Esophagus muscularis mucosa (tissue), 4 donors: ENCODE measurements around the gene MEG3. TPM values are rescaled to one million over a fixed set of nuclear protein-coding genes. Genes with fewer than 3 reads are reported as not detected.

Experiments
- DNase-seq: peaks from one replicate; pipeline ENCODE4 v3.0.0-alpha.2; 2017; ENCODE audit errors: extremely low spot score
- H3K27ac ChIP-seq, 4 donors: fragments of 200-600 bp; sonication (generic); replicated peaks in 1 of 4; 1 replicate in 3 of 4; 2 replicates in 1 of 4; pipeline ENCODE4 v1.5.1; 2016 to 2019; ENCODE audit warnings: mild to moderate bottlenecking in 1 of 4
- H3K27me3 ChIP-seq, 4 donors: fragments of 200-600 bp; sonication (generic); one replicate each; pipeline versions ENCODE4 v1.5.1 to v1.6.0; 2016 to 2019
- H3K36me3 ChIP-seq, 4 donors: fragments of 200-600 bp; sonication (generic); one replicate each; pipeline ENCODE4 v1.5.1; 2016 to 2019
- H3K4me1 ChIP-seq, 4 donors: fragments of 200-600 bp; sonication (generic); one replicate each; pipeline ENCODE4 v1.5.1; 2016 to 2019
- H3K4me3 ChIP-seq, 4 donors: fragments of 200-600 bp; sonication (generic); 1 replicate in 2 of 4; 2 replicates in 2 of 4; pipeline ENCODE4 v1.5.1; 2016 to 2019; ENCODE audit warnings: mild to moderate bottlenecking in 4 of 4, moderate library complexity in 1 of 4
- H3K9me3 ChIP-seq, 4 donors: fragments of 200-600 bp; sonication (generic); 1 replicate in 3 of 4; 2 replicates in 1 of 4; pipeline ENCODE4 v1.5.1; 2016 to 2019
- CTCF ChIP-seq, 3 experiments: fragments of 200-600 bp in 2 of 3; fragments of 450-650 bp in 1 of 3; sonication (generic) in 2 of 3; IDR thresholded peaks; one replicate each; pipeline ENCODE4 v1.5.1; 2017 to 2019; ENCODE audit warnings: antibody characterized with exemption in 3 of 3, mild to moderate bottlenecking in 2 of 3, moderate library complexity in 1 of 3
- EP300 ChIP-seq: sonication (generic); formaldehyde crosslinking; IDR thresholded peaks from one replicate; pipeline ENCODE4 v1.6.1; 2017; ENCODE audit warnings: antibody characterized with exemption
- POLR2A ChIP-seq: fragments of 450-650 bp; IDR thresholded peaks from one replicate; pipeline ENCODE4 v1.6.1; 2017; ENCODE audit warnings: antibody characterized with exemption, moderate library complexity, mild to moderate bottlenecking, low read depth
- POLR2AphosphoS5 ChIP-seq, 2 donors: sonication (generic); formaldehyde crosslinking; IDR thresholded peaks; one replicate each; pipeline ENCODE4 v1.6.1; 2017; ENCODE audit warnings: antibody characterized with exemption in 2 of 2
- WGBS: methylation state at CpG from one replicate; pipeline ENCODE4 v1.1.5; 2018; 5-methylcytosine and 5-hydroxymethylcytosine counted together
- intact Hi-C: fragments of 100-400 bp; cut with DNase I; formaldehyde crosslinking; loops from one replicate; pipeline ENCODE4 v1.15.1; 2023
- total RNA-seq, 4 donors: library from RNA; depleted of rRNA; stranded (reverse); fragments of >200 nt; gene quantifications; one replicate each; pipeline versions ENCODE4 v1.1.0 to v1.2.1, GENCODE V29; 2016

MEG3 gene
- total RNA-seq, 4 donors from 2014 or later, result 9.4 to 53.2 (median 22.1) TPM

GRCh38 chr14:100861937-100862247 is 36.0 kb downstream of the MEG3 start:
- Histone ChIP-seq H3K27me3 (peaks cover 0 to 29% (median 0%) of the 10 kb centered on the region in 4 donors), H3K4me3 (no peak overlapping the region), H3K36me3 (no peaks in the 10 kb centered on the region), H3K27ac (no peak overlapping the region), H3K4me1 (no peaks in the 10 kb centered on the region), H3K9me3 (no peaks in the 10 kb centered on the region)
- intact Hi-C loops, result no loop called here
- WGBS, result 94% methylated on average over 2 of the region's 2 CpGs
- TF ChIP-seq POLR2A, result no peak
- TF ChIP-seq CTCF (IDR thresholded peaks at IDR 0.05), result no peak
- TF ChIP-seq EP300, result no peak
- no peak for TF ChIP-seq POLR2AphosphoS5 (IDR thresholded peaks at IDR 0.05)
- no peak for DNase-seq

GRCh38 chr14:100862277-100862676 is 36.4 kb downstream of the MEG3 start:
- Histone ChIP-seq H3K27ac (no peak overlapping the region), H3K4me1 (no peaks in the 10 kb centered on the region), H3K4me3 (no peak overlapping the region), H3K9me3 (no peaks in the 10 kb centered on the region), H3K27me3 (peaks cover 0 to 33% (median 0%) of the 10 kb centered on the region in 4 donors), H3K36me3 (no peaks in the 10 kb centered on the region)
- DNase-seq, result no peak
- no peak for TF ChIP-seq POLR2A
- no peak for TF ChIP-seq POLR2AphosphoS5 (IDR thresholded peaks at IDR 0.05)
- TF ChIP-seq EP300, result no peak
- TF ChIP-seq CTCF (IDR thresholded peaks at IDR 0.05), result no peak
- WGBS, result 84% methylated on average over 3 of the region's 3 CpGs
- intact Hi-C loops, result no loop called here

GRCh38 chr14:100862793-100863192 is 36.9 kb downstream of the MEG3 start:
- intact Hi-C loops, result no loop called here
- WGBS, result 94% methylated on average over 2 of the region's 2 CpGs
- Histone ChIP-seq H3K27me3 (peaks cover 0 to 34% (median 0%) of the 10 kb centered on the region in 4 donors), H3K9me3 (no peaks in the 10 kb centered on the region), H3K27ac (no peak overlapping the region), H3K4me3 (no peak overlapping the region), H3K36me3 (no peaks in the 10 kb centered on the region), H3K4me1 (no peaks in the 10 kb centered on the region)
- no peak for DNase-seq
- no peak for TF ChIP-seq POLR2A
- TF ChIP-seq CTCF (IDR thresholded peaks at IDR 0.05), result no peak
- TF ChIP-seq EP300, result no peak
- no peak for TF ChIP-seq POLR2AphosphoS5 (IDR thresholded peaks at IDR 0.05)

- intact Hi-C loops, result no loop called here
- TF ChIP-seq POLR2AphosphoS5 (IDR thresholded peaks at IDR 0.05) (no peak), EP300 (no peak), POLR2A (no peak), CTCF (IDR thresholded peaks at IDR 0.05) (no peak)
- no peak overlapping the region for H3K27ac ChIP-seq
- 93% methylated on average over 10 of the region's 10 CpGs for WGBS
- H3K4me1 ChIP-seq, result no peaks in the 10 kb centered on the region
- no peak overlapping the region for H3K4me3 ChIP-seq
- no peak for DNase-seq
- H3K27me3 ChIP-seq, result peaks cover 0 to 29% (median 0%) of the 10 kb centered on the region in 4 donors
- H3K36me3 ChIP-seq, result no peaks in the 10 kb centered on the region
- no peaks in the 10 kb centered on the region for H3K9me3 ChIP-seq
These were observed 38.3 kb downstream of the MEG3 start for GRCh38 chr14:100864206-100864605.

- Histone ChIP-seq H3K4me1 (no peaks in the 10 kb centered on the region), H3K27me3 (peaks cover 0 to 21% (median 0%) of the 10 kb centered on the region in 4 donors), H3K4me3 (no peak overlapping the region), H3K27ac (no peak overlapping the region), H3K36me3 (no peaks in the 10 kb centered on the region), H3K9me3 (no peaks in the 10 kb centered on the region)
- intact Hi-C loops, result no loop called here
- WGBS, result 76% methylated on average over 8 of the region's 9 CpGs
- TF ChIP-seq POLR2A, result no peak
- no peak for TF ChIP-seq CTCF (IDR thresholded peaks at IDR 0.05)
- TF ChIP-seq EP300, result no peak
- TF ChIP-seq POLR2AphosphoS5 (IDR thresholded peaks at IDR 0.05), result no peak
- no peak for DNase-seq
These were observed 39.2 kb downstream of the MEG3 start for GRCh38 chr14:100864960-100865681.
